H9 (cell line): ENCODE measurements around the gene NDE1. TPM values are rescaled to one million over a fixed set of nuclear protein-coding genes. Genes with fewer than 3 reads are reported as not detected.

ENCODE experiments used
- DNase-seq: peaks from one replicate; pipeline ENCODE4 v3.0.0-alpha.2; 2017
- H2AFZ ChIP-seq: one replicate; pipeline ENCODE4 v1.6.1; 2013; ENCODE audit warnings: mild to moderate bottlenecking, low read length, control low read depth, moderate library complexity
- H2AK5ac ChIP-seq: 2 replicates; pipeline ENCODE4 v1.6.1; 2013; ENCODE audit warnings: low read length, control low read depth, mixed read lengths; ENCODE audit not compliant: insufficient read length
- H2BK120ac ChIP-seq: one replicate; pipeline ENCODE4 v1.6.1; 2013; ENCODE audit warnings: low read depth, mild to moderate bottlenecking, low read length, control low read depth, inconsistent platforms; ENCODE audit not compliant: poor library complexity, severe bottlenecking
- H2BK12ac ChIP-seq: 2 replicates; pipeline ENCODE4 v1.6.1; 2013; ENCODE audit warnings: low read length, control low read depth, mixed read lengths, low read depth; ENCODE audit not compliant: insufficient read length
- H2BK15ac ChIP-seq: 2 replicates; pipeline ENCODE4 v1.6.1; 2013; ENCODE audit warnings: low read depth, low read length, control low read depth
- H2BK20ac ChIP-seq: one replicate; pipeline ENCODE4 v1.6.1; 2013; ENCODE audit warnings: low read depth, mild to moderate bottlenecking, low read length, control low read depth, inconsistent platforms; ENCODE audit not compliant: poor library complexity, severe bottlenecking
- H2BK5ac ChIP-seq: 2 replicates; pipeline ENCODE4 v1.6.1; 2013; ENCODE audit warnings: low read length, control low read depth, mixed read lengths; ENCODE audit not compliant: insufficient read length
- H3K14ac ChIP-seq: 2 replicates; pipeline ENCODE4 v1.6.1; 2013; ENCODE audit warnings: low read length, control low read depth; ENCODE audit not compliant: insufficient read depth
- H3K18ac ChIP-seq: 2 replicates; pipeline ENCODE4 v1.6.1; 2013; ENCODE audit warnings: low read depth, mild to moderate bottlenecking, mixed read lengths, low read length, control low read depth; ENCODE audit not compliant: insufficient read length
- H3K23ac ChIP-seq: 2 replicates; pipeline ENCODE4 v1.6.1; 2013; ENCODE audit warnings: low read length, control low read depth, mixed read lengths, low read depth; ENCODE audit not compliant: insufficient read length
- H3K23me2 ChIP-seq: 2 replicates; pipeline ENCODE4 v1.6.1; 2013; ENCODE audit warnings: low read depth, mild to moderate bottlenecking, mixed read lengths, low read length, control low read depth; ENCODE audit not compliant: insufficient read length, poor library complexity, severe bottlenecking
- H3K27ac ChIP-seq: 2 replicates; pipeline ENCODE4 v1.5.1; 2013; ENCODE audit warnings: low read length, control low read depth, mixed read lengths, low read depth; ENCODE audit not compliant: insufficient read length
- H3K27me3 ChIP-seq: 2 replicates; pipeline ENCODE4 v1.6.1; 2013; ENCODE audit warnings: low read length, control low read depth, inconsistent platforms; ENCODE audit not compliant: insufficient read depth
- H3K4ac ChIP-seq: 2 replicates; pipeline ENCODE4 v1.6.1; 2013; ENCODE audit warnings: low read depth, mild to moderate bottlenecking, control low read depth, inconsistent platforms, low read length, moderate library complexity
- H3K4me1 ChIP-seq: 2 replicates; pipeline ENCODE4 v1.6.1; 2013; ENCODE audit warnings: low read length, control low read depth, inconsistent platforms; ENCODE audit not compliant: insufficient read depth
- H3K4me2 ChIP-seq: 2 replicates; pipeline ENCODE4 v1.6.1; 2013; ENCODE audit warnings: low read length, control low read depth, mixed read lengths; ENCODE audit not compliant: insufficient read length, insufficient read depth
- H3K56ac ChIP-seq: 2 replicates; pipeline ENCODE4 v1.6.1; 2013; ENCODE audit warnings: low read depth, mild to moderate bottlenecking, mixed read lengths, low read length, control low read depth; ENCODE audit not compliant: insufficient read length
- H3K79me1 ChIP-seq: 2 replicates; pipeline ENCODE4 v1.6.1; 2013; ENCODE audit warnings: low read depth, mild to moderate bottlenecking, moderate library complexity, low read length, control low read depth, inconsistent platforms; ENCODE audit not compliant: insufficient read depth, poor library complexity, severe bottlenecking
- H3K79me2 ChIP-seq: 2 replicates; pipeline ENCODE4 v1.6.1; 2013; ENCODE audit warnings: low read length, control low read depth, inconsistent platforms; ENCODE audit not compliant: insufficient read depth
- H3K9ac ChIP-seq: 2 replicates; pipeline ENCODE4 v1.6.1; 2013; ENCODE audit warnings: low read length, control low read depth, mixed read lengths; ENCODE audit not compliant: insufficient read length; ENCODE audit errors: extremely low read depth
- H3K9me3 ChIP-seq: one replicate; pipeline ENCODE4 v1.6.1; 2013; ENCODE audit warnings: low read depth, low read length, inconsistent platforms; ENCODE audit not compliant: control insufficient read depth
- H3T11ph ChIP-seq: one replicate; pipeline ENCODE4 v1.6.1; 2013; ENCODE audit warnings: mild to moderate bottlenecking, low read length, control low read depth, inconsistent platforms
- H4K20me1 ChIP-seq: one replicate; pipeline ENCODE4 v1.6.1; 2013; ENCODE audit not compliant: control insufficient read depth, insufficient read length, insufficient read depth
- H4K5ac ChIP-seq: 2 replicates; pipeline ENCODE4 v1.6.1; 2013; ENCODE audit warnings: low read depth, mild to moderate bottlenecking, mixed read lengths, low read length, control low read depth; ENCODE audit not compliant: insufficient read length
- H4K8ac ChIP-seq: replicated peaks from 2 replicates; pipeline ENCODE4 v1.6.1; 2013; ENCODE audit warnings: low read length, control low read depth, mixed read lengths, low read depth; ENCODE audit not compliant: insufficient read length
- H4K91ac ChIP-seq: 2 replicates; pipeline ENCODE4 v1.6.1; 2013; ENCODE audit warnings: low read depth, mild to moderate bottlenecking, moderate library complexity, mixed read lengths, low read length, control low read depth; ENCODE audit not compliant: insufficient read length
- H3K27ac Mint-ChIP-seq, 3 experiments: 2 replicates in 2 of 3; 3 replicates in 1 of 3; pipeline ENCODE4 v1.8.0; 2020 to 2021; ENCODE audit warnings: mixed read lengths in 3 of 3, mild to moderate bottlenecking in 1 of 3, moderate library complexity in 1 of 3
- H3K27me3 Mint-ChIP-seq: 2 replicates; pipeline ENCODE4 v1.8.0; 2021; ENCODE audit warnings: low read depth, mild to moderate bottlenecking, moderate library complexity, mixed read lengths
- H3K36me3 Mint-ChIP-seq, 3 experiments: 2 replicates in 2 of 3; 3 replicates in 1 of 3; pipeline ENCODE4 v1.8.0; 2020 to 2021; ENCODE audit warnings: low read depth in 3 of 3, mixed read lengths in 3 of 3; ENCODE audit not compliant: insufficient read depth in 1 of 3
- H3K4me1 Mint-ChIP-seq, 2 experiments: 2 replicates each; pipeline ENCODE4 v1.8.0; 2020; ENCODE audit warnings: mixed read lengths in 2 of 2
- H3K4me3 Mint-ChIP-seq, 2 experiments: 2 replicates in 1 of 2; 3 replicates in 1 of 2; pipeline ENCODE4 v1.8.0; 2020 to 2021; ENCODE audit warnings: mild to moderate bottlenecking in 2 of 2, mixed read lengths in 2 of 2, moderate library complexity in 1 of 2
- H3K9me3 Mint-ChIP-seq, 2 experiments: 2 replicates in 1 of 2; 3 replicates in 1 of 2; pipeline ENCODE4 v1.8.0; 2020; ENCODE audit warnings: mild to moderate bottlenecking in 2 of 2, mixed read lengths in 2 of 2, moderate library complexity in 1 of 2
- WGBS: extraction: QIAGEN DNeasy Blood & Tissue Kit; methylation state at CpG from one replicate; pipeline ENCODE4 v1.1.7; 2013; ENCODE audit warnings: missing lambda C conversion rate, low lambda C conversion rate, mixed read lengths; ENCODE audit not compliant: insufficient read length; ENCODE audit errors: extremely low coverage; 5-methylcytosine and 5-hydroxymethylcytosine counted together
- total RNA-seq: library from RNA; stranded (reverse); gene quantifications from 2 replicates; pipeline ENCODE4 v1.2.1, GENCODE V29; 2021
- TF ChIP-seq, protein P1 (sequence below): fragments of 200-600 bp; sonication (generic); conservative IDR thresholded peaks from 3 replicates; pipeline ENCODE4 v1.8.0; 2021; ENCODE audit warnings: antibody characterized with exemption, mild to moderate bottlenecking

Gene NDE1
- total RNA-seq, 1 experiment from 2014 or later, result 49.6 TPM

GRCh38 chr16:15653227-15653626, 3.2 kb downstream of the NDE1 start:
- peaks cover 2% of the 10 kb centered on the region for H4K20me1 ChIP-seq
- Mint-ChIP-seq H3K36me3 (peaks cover 2 to 11% (median 6%) of the 10 kb centered on the region in 3 experiments; a peak in 5 of 7 replicates), H3K9me3 (0 out of 5 replicates have a peak, but pooled peaks cover 0 to 2% of the 10 kb centered on the region in 2 experiments), H3K27me3 (no peaks in the 10 kb centered on the region; the same call in 1 of the 2 replicates), H3K4me3 (no peak overlapping the region), H3K27ac (no peak overlapping the region; a peak in 1 of 7 replicates), H3K4me1 (peaks cover 7 to 9% of the 10 kb centered on the region in 2 experiments; a peak in 3 of 4 replicates)
- H3K79me2 ChIP-seq, result no peaks in the 10 kb centered on the region; the same call in 1 of the 2 replicates
- H3K9ac ChIP-seq, result no peak overlapping the region
- no CpG with 5 or more reads among the region's 4 CpGs for WGBS
- no peak overlapping the region for H2BK12ac ChIP-seq
- no peak for DNase-seq
- H2BK5ac ChIP-seq, result no peak overlapping the region
- H2BK15ac ChIP-seq, result no peak overlapping the region
- no peak overlapping the region for H2AFZ ChIP-seq
- H3K4me1 ChIP-seq, result no peaks in the 10 kb centered on the region
- H3K14ac ChIP-seq, result no peak overlapping the region
- no peak overlapping the region for H3K4me2 ChIP-seq
- no peak overlapping the region for H3K56ac ChIP-seq
- H4K5ac ChIP-seq, result no peak overlapping the region
- H3K4ac ChIP-seq, result no peak overlapping the region
- H4K91ac ChIP-seq, result no peak overlapping the region
- H3K27ac ChIP-seq, result no peak overlapping the region
- peaks cover 11% of the 10 kb centered on the region for H3K79me1 ChIP-seq
- no peak overlapping the region for H2BK20ac ChIP-seq
- no peak overlapping the region for H3T11ph ChIP-seq
- no peak overlapping the region for H2BK120ac ChIP-seq
- H4K8ac ChIP-seq, result no peak overlapping the region
- no peak overlapping the region for H2AK5ac ChIP-seq
- no peak overlapping the region for H3K18ac ChIP-seq
- no peaks in the 10 kb centered on the region for H3K27me3 ChIP-seq
- H3K23ac ChIP-seq, result no peak overlapping the region
- H3K23me2 ChIP-seq, result peaks cover 6% of the 10 kb centered on the region
- TF ChIP-seq, protein P1, sequence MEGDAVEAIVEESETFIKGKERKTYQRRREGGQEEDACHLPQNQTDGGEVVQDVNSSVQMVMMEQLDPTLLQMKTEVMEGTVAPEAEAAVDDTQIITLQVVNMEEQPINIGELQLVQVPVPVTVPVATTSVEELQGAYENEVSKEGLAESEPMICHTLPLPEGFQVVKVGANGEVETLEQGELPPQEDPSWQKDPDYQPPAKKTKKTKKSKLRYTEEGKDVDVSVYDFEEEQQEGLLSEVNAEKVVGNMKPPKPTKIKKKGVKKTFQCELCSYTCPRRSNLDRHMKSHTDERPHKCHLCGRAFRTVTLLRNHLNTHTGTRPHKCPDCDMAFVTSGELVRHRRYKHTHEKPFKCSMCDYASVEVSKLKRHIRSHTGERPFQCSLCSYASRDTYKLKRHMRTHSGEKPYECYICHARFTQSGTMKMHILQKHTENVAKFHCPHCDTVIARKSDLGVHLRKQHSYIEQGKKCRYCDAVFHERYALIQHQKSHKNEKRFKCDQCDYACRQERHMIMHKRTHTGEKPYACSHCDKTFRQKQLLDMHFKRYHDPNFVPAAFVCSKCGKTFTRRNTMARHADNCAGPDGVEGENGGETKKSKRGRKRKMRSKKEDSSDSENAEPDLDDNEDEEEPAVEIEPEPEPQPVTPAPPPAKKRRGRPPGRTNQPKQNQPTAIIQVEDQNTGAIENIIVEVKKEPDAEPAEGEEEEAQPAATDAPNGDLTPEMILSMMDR, result no peak
- H3K9me3 ChIP-seq, result no peaks in the 10 kb centered on the region
